Right lobe of liver (tissue), 4 donors: ENCODE results near the gene EGR1.

Experiments used
- POLR2A ChIP-seq: fragments of 450-650 bp; IDR thresholded peaks from one replicate; pipeline ENCODE4 v1.6.1; 2017; ENCODE audit warnings: antibody characterized with exemption, mild to moderate bottlenecking
- TF ChIP-seq, protein P1 (sequence below), 4 donors: fragments of 200-600 bp in 3 of 4; fragments of 450-650 bp in 1 of 4; IDR thresholded peaks; one replicate each; pipeline versions ENCODE4 v1.5.1 to v1.8.0; 2016 to 2022; ENCODE audit warnings: antibody characterized with exemption in 4 of 4, mild to moderate bottlenecking in 2 of 4
- donor health status: DM: no; HTN: no; CAD: no.
- donor health status: DM: no; HTN: no; CAD: no.
- donor health status: DM: no; HTN: yes; CAD: no.

DNA sequence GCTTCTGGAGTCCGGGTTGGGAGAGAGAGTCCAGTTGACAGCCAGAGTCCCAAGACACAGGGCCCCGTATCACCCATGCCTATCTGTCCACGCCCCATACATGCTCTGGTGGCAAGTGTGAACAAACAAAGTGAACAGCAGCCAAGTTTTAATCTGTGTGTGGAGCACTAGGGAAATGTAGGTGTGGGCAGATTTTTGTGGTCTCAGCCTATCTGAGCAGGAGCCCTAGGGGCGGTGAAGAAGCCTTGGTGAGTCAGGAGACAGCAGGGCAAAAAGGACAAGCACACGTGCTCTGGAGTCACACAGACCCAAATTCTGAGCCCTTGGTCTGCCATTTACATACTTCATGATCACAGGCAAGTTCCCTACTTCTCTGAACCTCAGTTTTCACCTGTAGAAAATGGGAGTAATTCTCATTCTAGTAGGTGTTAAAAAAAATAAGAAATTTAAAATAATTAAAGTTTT is 23.2 kb downstream of the EGR1 start:
- TF ChIP-seq, protein P1, sequence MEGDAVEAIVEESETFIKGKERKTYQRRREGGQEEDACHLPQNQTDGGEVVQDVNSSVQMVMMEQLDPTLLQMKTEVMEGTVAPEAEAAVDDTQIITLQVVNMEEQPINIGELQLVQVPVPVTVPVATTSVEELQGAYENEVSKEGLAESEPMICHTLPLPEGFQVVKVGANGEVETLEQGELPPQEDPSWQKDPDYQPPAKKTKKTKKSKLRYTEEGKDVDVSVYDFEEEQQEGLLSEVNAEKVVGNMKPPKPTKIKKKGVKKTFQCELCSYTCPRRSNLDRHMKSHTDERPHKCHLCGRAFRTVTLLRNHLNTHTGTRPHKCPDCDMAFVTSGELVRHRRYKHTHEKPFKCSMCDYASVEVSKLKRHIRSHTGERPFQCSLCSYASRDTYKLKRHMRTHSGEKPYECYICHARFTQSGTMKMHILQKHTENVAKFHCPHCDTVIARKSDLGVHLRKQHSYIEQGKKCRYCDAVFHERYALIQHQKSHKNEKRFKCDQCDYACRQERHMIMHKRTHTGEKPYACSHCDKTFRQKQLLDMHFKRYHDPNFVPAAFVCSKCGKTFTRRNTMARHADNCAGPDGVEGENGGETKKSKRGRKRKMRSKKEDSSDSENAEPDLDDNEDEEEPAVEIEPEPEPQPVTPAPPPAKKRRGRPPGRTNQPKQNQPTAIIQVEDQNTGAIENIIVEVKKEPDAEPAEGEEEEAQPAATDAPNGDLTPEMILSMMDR (IDR thresholded peaks at IDR 0.05), result no peak
- no peak for TF ChIP-seq POLR2A
